CD4-positive, alpha-beta T cell treated with Interleukin-12 subunit alpha and Interleukin-12 subunit beta, for 1 hour (primary cell): ENCODE results near the gene PHF21B.
"Not testable (repeated sequence)": the region's sequence is repeated elsewhere in the genome, so short reads cannot be mapped to it uniquely, and the experiment has no call there.

Experiments
- DNase-seq: peaks from one replicate; pipeline ENCODE4 v3.0.0-alpha.2; 2020

PHF21B gene

GRCh38 chr22:44914026-44914721, 95.6 kb downstream of the PHF21B start:
- no peak for DNase-seq

- no peak for DNase-seq
Measured at GRCh38 chr22:44913198-44913983, 96.4 kb downstream of the PHF21B start.

- no peak for DNase-seq
Measured at GRCh38 chr22:44909241-44909640, 100.6 kb downstream of the PHF21B start.

GRCh38 chr22:44907765-44908737, 101.8 kb downstream of the PHF21B start:
- no peak for DNase-seq

GRCh38 chr22:44906999-44907644, 102.7 kb downstream of the PHF21B start:
- no peak for DNase-seq

GRCh38 chr22:44906248-44906936, 103.4 kb downstream of the PHF21B start:
- no peak for DNase-seq

GRCh38 chr22:44904492-44905152, 105.2 kb downstream of the PHF21B start:
- not testable (repeated sequence) for DNase-seq

- not testable (repeated sequence) for DNase-seq
Measured at GRCh38 chr22:44903164-44903563, 106.6 kb downstream of the PHF21B start.

- DNase-seq = no peak
Measured at GRCh38 chr22:44901301-44901700, 108.5 kb downstream of the PHF21B start.

- no peak for DNase-seq
Measured at GRCh38 chr22:44898236-44898635, 111.6 kb downstream of the PHF21B start.

GRCh38 chr22:44895296-44896055, 114.3 kb downstream of the PHF21B start:
- no peak for DNase-seq

- DNase-seq = no peak
Measured at GRCh38 chr22:44894782-44895181, 115.0 kb downstream of the PHF21B start.

- DNase-seq = no peak
Measured at GRCh38 chr22:44894321-44894720, 115.5 kb downstream of the PHF21B start.

GRCh38 chr22:44893731-44894080, 116.1 kb downstream of the PHF21B start:
- DNase-seq = no peak

GRCh38 chr22:44892803-44893730, 116.7 kb downstream of the PHF21B start:
- no peak for DNase-seq

- no peak for DNase-seq
Measured at GRCh38 chr22:44892243-44892642, 117.6 kb downstream of the PHF21B start.

GRCh38 chr22:44891791-44892190, 118.0 kb downstream of the PHF21B start:
- DNase-seq = no peak

- no peak for DNase-seq
Measured at GRCh38 chr22:44891293-44891747, 118.5 kb downstream of the PHF21B start.
